Neural crest cell (in vitro differentiated cells): Measurements from ENCODE around the gene HOXC13. TPM values are rescaled to one million over a fixed set of nuclear protein-coding genes. Genes with fewer than 3 reads are reported as not detected.
A peak's percentile ranks its signal among the peaks of the same experiment; 100 is the strongest.

Source experiments
- DNase-seq: peaks from one replicate; pipeline ENCODE4 v3.0.0; 2021; ENCODE audit warnings: low read depth, mixed read lengths, low spot score
- H3K27ac Mint-ChIP-seq: one replicate; pipeline ENCODE4 v1.8.0; 2021; ENCODE audit warnings: mild to moderate bottlenecking, mixed read lengths; ENCODE audit not compliant: unreplicated experiment
- H3K27me3 Mint-ChIP-seq: 2 replicates; pipeline ENCODE4 v1.8.0; 2021; ENCODE audit warnings: low read depth, mild to moderate bottlenecking, mixed read lengths
- H3K36me3 Mint-ChIP-seq: 2 replicates; pipeline ENCODE4 v1.8.0; 2021; ENCODE audit warnings: low read depth, mild to moderate bottlenecking, mixed read lengths
- H3K4me1 Mint-ChIP-seq: 2 replicates; pipeline ENCODE4 v1.8.0; 2021; ENCODE audit warnings: mixed read lengths
- H3K4me3 Mint-ChIP-seq: one replicate; pipeline ENCODE4 v1.8.0; 2021; ENCODE audit warnings: mild to moderate bottlenecking, mixed read lengths
- H3K9me3 Mint-ChIP-seq: 2 replicates; pipeline ENCODE4 v1.8.0; 2021; ENCODE audit warnings: mixed read lengths
- total RNA-seq: library from RNA; stranded (reverse); gene quantifications from 2 replicates; pipeline ENCODE4 v1.2.1, GENCODE V29; 2021
- TF ChIP-seq, protein P1 (sequence below): fragments of 200-600 bp; sonication (generic); conservative IDR thresholded peaks from 2 replicates; pipeline ENCODE4 v1.5.0; 2021; ENCODE audit warnings: antibody characterized with exemption, mild to moderate bottlenecking

HOXC13 gene
- total RNA-seq, 1 donor from 2014 or later = not detected

DNA sequence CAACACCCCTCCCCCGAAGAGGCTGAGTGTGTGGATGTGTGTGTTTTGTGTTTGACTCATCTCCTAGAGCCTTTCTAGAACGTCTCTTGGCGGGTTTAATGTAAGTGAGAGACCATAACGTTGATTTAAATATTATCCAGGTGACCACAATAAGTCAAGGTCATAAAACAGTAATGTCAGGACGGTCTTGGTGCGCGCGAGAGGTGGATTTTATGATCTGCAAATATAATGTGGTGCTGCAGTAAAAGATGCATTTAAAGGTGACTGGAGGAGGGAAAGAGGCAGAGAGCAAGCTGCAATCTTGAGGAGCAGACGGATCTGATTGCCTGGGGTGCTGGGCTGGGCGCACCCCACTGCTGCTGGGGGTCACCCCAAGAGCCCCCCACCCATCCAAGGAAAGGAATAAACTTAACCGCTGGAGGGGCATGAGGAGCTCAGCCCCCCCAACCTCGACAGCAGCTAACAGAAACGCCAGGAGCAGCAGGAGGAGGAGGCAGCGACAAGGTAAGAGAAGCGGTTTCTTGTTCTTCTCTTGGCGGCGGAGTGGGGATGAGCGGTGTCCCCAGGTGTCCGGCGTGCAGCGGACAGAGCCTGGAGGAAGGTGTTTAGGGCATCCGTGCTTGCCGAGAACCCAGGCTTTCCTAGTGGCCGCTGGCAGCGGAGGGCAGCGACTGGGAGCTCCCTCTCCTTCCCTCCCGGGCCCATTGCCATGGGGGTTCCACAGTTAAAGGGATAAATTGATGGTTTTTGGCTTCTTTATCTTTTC is 51.9 kb downstream of the HOXC13 start:
- Mint-ChIP-seq H3K27ac (no peak overlapping the region), H3K36me3 (no peaks in the 10 kb centered on the region), H3K27me3 (peaks cover 100% of the 10 kb centered on the region), H3K4me3 (peak overlapping the region; percentile 61), H3K9me3 (no peaks in the 10 kb centered on the region), H3K4me1 (peaks cover 8% of the 10 kb centered on the region)
- no peak for DNase-seq
- TF ChIP-seq, protein P1, sequence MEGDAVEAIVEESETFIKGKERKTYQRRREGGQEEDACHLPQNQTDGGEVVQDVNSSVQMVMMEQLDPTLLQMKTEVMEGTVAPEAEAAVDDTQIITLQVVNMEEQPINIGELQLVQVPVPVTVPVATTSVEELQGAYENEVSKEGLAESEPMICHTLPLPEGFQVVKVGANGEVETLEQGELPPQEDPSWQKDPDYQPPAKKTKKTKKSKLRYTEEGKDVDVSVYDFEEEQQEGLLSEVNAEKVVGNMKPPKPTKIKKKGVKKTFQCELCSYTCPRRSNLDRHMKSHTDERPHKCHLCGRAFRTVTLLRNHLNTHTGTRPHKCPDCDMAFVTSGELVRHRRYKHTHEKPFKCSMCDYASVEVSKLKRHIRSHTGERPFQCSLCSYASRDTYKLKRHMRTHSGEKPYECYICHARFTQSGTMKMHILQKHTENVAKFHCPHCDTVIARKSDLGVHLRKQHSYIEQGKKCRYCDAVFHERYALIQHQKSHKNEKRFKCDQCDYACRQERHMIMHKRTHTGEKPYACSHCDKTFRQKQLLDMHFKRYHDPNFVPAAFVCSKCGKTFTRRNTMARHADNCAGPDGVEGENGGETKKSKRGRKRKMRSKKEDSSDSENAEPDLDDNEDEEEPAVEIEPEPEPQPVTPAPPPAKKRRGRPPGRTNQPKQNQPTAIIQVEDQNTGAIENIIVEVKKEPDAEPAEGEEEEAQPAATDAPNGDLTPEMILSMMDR = no peak

DNA sequence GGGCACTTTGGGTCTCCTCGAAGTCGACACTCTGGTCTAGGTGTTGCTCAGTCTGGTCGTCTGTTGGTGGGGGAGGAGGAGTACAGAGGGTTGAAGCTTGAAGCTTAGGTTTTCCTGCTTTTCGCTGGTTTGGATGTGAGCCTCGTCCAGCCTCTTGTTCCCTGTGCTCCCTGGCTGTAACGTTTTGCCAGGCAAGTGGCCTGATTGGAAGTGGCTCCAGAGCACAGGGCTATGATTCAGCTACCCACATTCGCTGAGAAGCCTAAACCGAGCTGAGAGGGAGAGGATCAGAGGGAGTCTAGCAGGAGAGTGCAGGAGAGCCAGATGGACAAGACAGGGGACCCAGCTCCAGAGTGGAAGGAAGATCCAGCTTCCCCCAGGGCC is 52.4 kb downstream of the HOXC13 start:
- Mint-ChIP-seq H3K36me3 (no peaks in the 10 kb centered on the region), H3K9me3 (no peaks in the 10 kb centered on the region), H3K27ac (no peak overlapping the region), H3K4me3 (peak overlapping the region; percentile 61), H3K27me3 (peaks cover 100% of the 10 kb centered on the region), H3K4me1 (peaks cover 8% of the 10 kb centered on the region)
- no peak for DNase-seq
- TF ChIP-seq, protein P1 = no peak

DNA sequence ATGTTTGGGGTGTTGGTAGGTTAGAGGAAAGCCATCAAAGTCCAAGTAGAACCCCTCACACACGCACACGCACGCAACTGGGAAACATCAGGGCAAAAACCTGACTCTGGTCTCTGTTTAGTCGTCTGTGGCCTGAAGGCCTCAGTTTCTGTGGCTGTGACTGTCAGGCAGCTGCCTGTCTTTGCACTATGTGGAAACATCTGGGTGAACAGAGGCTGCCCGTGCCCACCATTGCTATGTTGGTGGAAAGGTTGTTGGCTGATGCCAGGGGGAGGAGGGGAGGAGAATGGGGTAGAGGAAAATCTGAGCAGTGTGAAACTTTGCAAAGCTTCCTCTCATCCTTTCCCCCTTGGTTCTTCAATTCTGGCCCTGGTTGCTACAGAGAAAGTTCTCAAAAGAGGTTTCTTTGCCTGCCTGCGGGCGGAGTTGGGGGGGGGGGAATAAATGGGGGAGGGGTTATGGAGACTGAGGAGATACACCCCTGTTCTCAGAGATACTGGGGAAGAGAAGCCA is 53.8 kb downstream of the HOXC13 start:
- TF ChIP-seq, protein P1 = no peak
- no peak overlapping the region for H3K27ac Mint-ChIP-seq
- DNase-seq = no peak
- H3K4me1 Mint-ChIP-seq = peaks cover 8% of the 10 kb centered on the region
- no peaks in the 10 kb centered on the region for H3K9me3 Mint-ChIP-seq
- H3K4me3 Mint-ChIP-seq = peak overlapping the region; percentile 72
- no peaks in the 10 kb centered on the region for H3K36me3 Mint-ChIP-seq
- H3K27me3 Mint-ChIP-seq = peaks cover 100% of the 10 kb centered on the region

DNA sequence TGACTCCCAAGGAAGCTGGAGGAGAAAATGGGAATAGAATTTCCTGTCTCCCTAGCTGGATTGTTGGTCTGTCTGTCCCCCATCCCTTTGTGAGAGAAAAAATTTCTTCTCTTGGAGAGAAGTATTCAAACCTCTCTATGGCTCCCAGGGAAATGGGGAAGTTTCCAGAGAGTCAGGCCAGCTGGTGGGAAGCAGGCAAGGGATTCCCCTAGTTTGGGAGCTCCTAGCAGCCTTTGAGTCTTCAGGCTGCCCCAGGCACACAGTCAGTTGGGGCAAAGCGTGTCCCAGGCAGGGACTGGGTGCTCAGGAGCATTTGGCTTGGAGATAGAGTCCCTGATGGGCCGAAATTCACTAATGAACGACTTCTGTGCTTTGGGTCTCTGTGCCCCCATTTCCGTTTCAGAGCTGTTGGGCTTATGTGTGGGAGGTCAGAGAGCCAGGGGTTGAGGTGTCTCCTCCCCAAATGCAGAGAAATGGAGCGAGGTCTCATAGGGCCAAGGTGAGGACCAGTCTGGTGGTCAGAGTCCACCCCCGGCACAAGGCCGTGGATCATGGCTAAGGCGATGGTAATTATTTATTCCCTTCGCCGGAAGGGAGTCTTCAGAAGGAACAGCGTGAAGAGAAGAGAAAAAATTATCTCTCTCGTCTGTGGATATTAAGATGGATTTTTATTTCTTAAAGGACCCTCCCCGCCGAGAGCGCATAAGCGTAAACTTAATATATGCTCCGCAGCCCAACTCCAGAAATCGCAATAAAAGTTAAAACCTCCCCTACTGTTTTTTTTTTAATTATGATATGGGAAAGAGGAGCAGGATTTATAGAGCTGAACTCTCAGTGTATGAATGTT is 54.8 kb downstream of the HOXC13 start:
- DNase-seq = no peak
- Mint-ChIP-seq H3K36me3 (no peaks in the 10 kb centered on the region), H3K27me3 (peaks cover 100% of the 10 kb centered on the region), H3K9me3 (no peaks in the 10 kb centered on the region), H3K4me3 (peak overlapping the region; percentile 87), H3K4me1 (peaks cover 8% of the 10 kb centered on the region), H3K27ac (no peak overlapping the region)
- TF ChIP-seq, protein P1 = no peak

DNA sequence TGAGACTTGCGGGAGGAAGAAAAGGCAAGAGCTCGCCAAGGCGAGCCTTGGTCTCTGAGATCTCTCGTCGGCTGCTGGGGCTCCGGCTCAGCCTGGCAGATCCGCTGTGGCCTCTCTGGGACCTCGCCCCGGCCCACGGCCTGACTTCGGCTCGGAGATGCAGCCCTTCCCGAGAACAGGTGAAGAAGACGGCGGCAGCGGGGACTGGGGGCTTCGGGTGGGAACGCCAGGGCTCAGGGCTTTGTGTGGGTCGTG is 55.3 kb downstream of the HOXC13 start:
- Mint-ChIP-seq H3K27ac (no peak overlapping the region), H3K4me3 (peak overlapping the region; percentile 87), H3K27me3 (peaks cover 100% of the 10 kb centered on the region), H3K9me3 (no peaks in the 10 kb centered on the region), H3K4me1 (peaks cover 6% of the 10 kb centered on the region), H3K36me3 (no peaks in the 10 kb centered on the region)
- no peak for DNase-seq
- TF ChIP-seq, protein P1 = no peak
